Right lobe of liver (tissue), 6 donors: Measurements from ENCODE around the gene PTK7. TPM values are rescaled to one million over a fixed set of nuclear protein-coding genes. Genes with fewer than 3 reads are reported as not detected.

ENCODE experiments used
- ATAC-seq, 4 donors: fragments of 200-7000 bp; cut with Tn5 transposase; one replicate each; pipeline ENCODE4 v1.9.1; 2020; ENCODE audit warnings: mild to moderate bottlenecking in 4 of 4, moderate library complexity in 4 of 4
- DNase-seq, 3 donors: peaks; one replicate each; pipeline ENCODE4 v3.0.0-alpha.2; 2020
- H3K27ac ChIP-seq, 3 donors: fragments of 200-600 bp; one replicate each; pipeline ENCODE4 v1.8.0; 2022
- H3K27me3 ChIP-seq, 2 donors: fragments of 200-600 bp; one replicate each; pipeline ENCODE4 v1.8.0; 2022
- H3K36me3 ChIP-seq, 4 donors: fragments of 200-600 bp; sonication (generic) in 1 of 4; one replicate each; pipeline versions ENCODE4 v1.5.1 to v1.8.0; 2017 to 2022; ENCODE audit warnings: control low read depth in 1 of 4
- H3K4me1 ChIP-seq, 4 donors: fragments of 200-600 bp; sonication (generic) in 1 of 4; one replicate each; pipeline versions ENCODE4 v1.5.1 to v1.8.0; 2017 to 2022; ENCODE audit warnings: control low read depth in 1 of 4
- H3K4me3 ChIP-seq, 3 donors: fragments of 200-600 bp; one replicate each; pipeline ENCODE4 v1.8.0; 2022
- H3K9me3 ChIP-seq, 4 donors: fragments of 200-600 bp; sonication (generic) in 1 of 4; one replicate each; pipeline versions ENCODE4 v1.5.1 to v1.8.0; 2017 to 2022; ENCODE audit warnings: control low read depth in 1 of 4
- CTCF ChIP-seq, 4 donors: fragments of 200-600 bp in 3 of 4; fragments of 450-650 bp in 1 of 4; IDR thresholded peaks; one replicate each; pipeline versions ENCODE4 v1.5.1 to v1.8.0; 2016 to 2022; ENCODE audit warnings: antibody characterized with exemption in 4 of 4, mild to moderate bottlenecking in 2 of 4
- POLR2A ChIP-seq: fragments of 450-650 bp; IDR thresholded peaks from one replicate; pipeline ENCODE4 v1.6.1; 2017; ENCODE audit warnings: antibody characterized with exemption, mild to moderate bottlenecking
- WGBS: methylation state at CpG from one replicate; pipeline ENCODE4 v1.1.6; 2018; ENCODE audit warnings: low coverage, low lambda C conversion rate; ENCODE audit not compliant: insufficient coverage; ENCODE audit errors: missing lambda C conversion rate; 5-methylcytosine and 5-hydroxymethylcytosine counted together
- intact Hi-C, 2 donors: fragments of 100-400 bp; cut with DNase I; formaldehyde crosslinking; loops; one replicate each; pipeline versions ENCODE4 v1.11.2 to v1.14.1; 2022
- total RNA-seq, 6 experiments: library from RNA; depleted of rRNA in 2 of 6; stranded (reverse); fragments of >200 nt in 2 of 6; fragmentation: NEBNext Ultra II Directional in 3 of 6; extraction: Animal tissue kit (Norgen Biotek cat#: 25700) in 3 of 6; gene quantifications; one replicate each; pipeline versions ENCODE4 v1.1.0 to v1.2.4, GENCODE V29; 2016 to 2023
- donor health status: DM: no; HTN: yes; CAD: no.
- donor health status: DM: no; HTN: no; CAD: no.
- donor health status: DM: no; HTN: no; CAD: no.
- donor health status: DM: no; HTN: yes; CAD: no.
- donor health status: DM: no; HTN: yes; CAD: no.

PTK7 gene
- total RNA-seq, 6 experiments from 2014 or later: 0.55 to 1.8 (median 0.99) TPM

DNA sequence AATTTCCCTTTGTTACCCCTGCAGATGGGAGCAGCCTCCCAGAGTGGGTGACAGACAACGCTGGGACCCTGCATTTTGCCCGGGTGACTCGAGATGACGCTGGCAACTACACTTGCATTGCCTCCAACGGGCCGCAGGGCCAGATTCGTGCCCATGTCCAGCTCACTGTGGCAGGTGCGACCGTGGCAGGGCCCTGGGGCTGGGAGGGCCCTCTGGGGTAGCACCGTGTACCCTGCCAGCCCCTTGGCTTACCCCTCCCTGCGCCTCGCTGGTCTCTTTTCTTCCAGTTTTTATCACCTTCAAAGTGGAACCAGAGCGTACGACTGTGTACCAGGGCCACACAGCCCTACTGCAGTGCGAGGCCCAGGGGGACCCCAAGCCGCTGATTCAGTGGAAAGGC lies 65.5 kb downstream of the PTK7 start:
- WGBS: 67% methylated on average over 1 of the region's 16 CpGs
- ATAC-seq: no peak
- intact Hi-C loops: loop anchor here in 1 of 2 donors (10.0 kb wide), 1 partner anchor 237 kb away; no protein-coding TSS in a partner anchor

DNA sequence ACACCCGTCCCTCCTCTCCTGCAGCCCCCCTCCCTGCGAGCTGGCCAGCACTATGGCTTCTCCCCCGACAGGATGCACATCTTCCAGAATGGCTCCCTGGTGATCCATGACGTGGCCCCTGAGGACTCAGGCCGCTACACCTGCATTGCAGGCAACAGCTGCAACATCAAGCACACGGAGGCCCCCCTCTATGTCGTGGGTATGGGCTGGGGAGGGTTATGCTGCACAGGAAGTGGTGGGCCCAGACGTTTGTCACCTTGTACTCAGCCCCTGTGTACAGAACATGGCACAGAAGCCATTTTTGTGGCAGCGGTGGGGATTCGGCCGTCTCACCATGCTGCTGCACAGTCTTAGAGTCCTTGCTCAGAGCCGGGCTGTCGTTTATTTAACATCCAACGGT lies 66.0 kb downstream of the PTK7 start:
- ATAC-seq (no peak), DNase-seq (no peak)
- no peak for TF ChIP-seq CTCF (IDR thresholded peaks at IDR 0.05)
- no peak for TF ChIP-seq POLR2A
- H3K4me3 ChIP-seq: no peak overlapping the region
- intact Hi-C loops: loop anchor here in 1 of 2 donors (10.0 kb wide), 1 partner anchor 237 kb away; no protein-coding TSS in a partner anchor
- H3K4me1 ChIP-seq: peaks cover 0 to 6% (median 0%) of the 10 kb centered on the region in 4 donors
- H3K27me3 ChIP-seq: no peaks in the 10 kb centered on the region
- 84% methylated on average over 6 of the region's 14 CpGs for WGBS
- no peaks in the 10 kb centered on the region for H3K9me3 ChIP-seq
- no peak overlapping the region for H3K27ac ChIP-seq
- no peaks in the 10 kb centered on the region for H3K36me3 ChIP-seq

More for the DNA sequence above, 65.5 kb downstream of the PTK7 start:
- H3K4me3 ChIP-seq: no peak overlapping the region
- H3K27me3 ChIP-seq: no peaks in the 10 kb centered on the region
- H3K4me1 ChIP-seq: peaks cover 0 to 6% (median 0%) of the 10 kb centered on the region in 4 donors
- TF ChIP-seq CTCF (IDR thresholded peaks at IDR 0.05) (no peak), POLR2A (no peak)
- DNase-seq: no peak
- H3K9me3 ChIP-seq: no peaks in the 10 kb centered on the region
- no peak overlapping the region for H3K27ac ChIP-seq
- no peaks in the 10 kb centered on the region for H3K36me3 ChIP-seq

DNA sequence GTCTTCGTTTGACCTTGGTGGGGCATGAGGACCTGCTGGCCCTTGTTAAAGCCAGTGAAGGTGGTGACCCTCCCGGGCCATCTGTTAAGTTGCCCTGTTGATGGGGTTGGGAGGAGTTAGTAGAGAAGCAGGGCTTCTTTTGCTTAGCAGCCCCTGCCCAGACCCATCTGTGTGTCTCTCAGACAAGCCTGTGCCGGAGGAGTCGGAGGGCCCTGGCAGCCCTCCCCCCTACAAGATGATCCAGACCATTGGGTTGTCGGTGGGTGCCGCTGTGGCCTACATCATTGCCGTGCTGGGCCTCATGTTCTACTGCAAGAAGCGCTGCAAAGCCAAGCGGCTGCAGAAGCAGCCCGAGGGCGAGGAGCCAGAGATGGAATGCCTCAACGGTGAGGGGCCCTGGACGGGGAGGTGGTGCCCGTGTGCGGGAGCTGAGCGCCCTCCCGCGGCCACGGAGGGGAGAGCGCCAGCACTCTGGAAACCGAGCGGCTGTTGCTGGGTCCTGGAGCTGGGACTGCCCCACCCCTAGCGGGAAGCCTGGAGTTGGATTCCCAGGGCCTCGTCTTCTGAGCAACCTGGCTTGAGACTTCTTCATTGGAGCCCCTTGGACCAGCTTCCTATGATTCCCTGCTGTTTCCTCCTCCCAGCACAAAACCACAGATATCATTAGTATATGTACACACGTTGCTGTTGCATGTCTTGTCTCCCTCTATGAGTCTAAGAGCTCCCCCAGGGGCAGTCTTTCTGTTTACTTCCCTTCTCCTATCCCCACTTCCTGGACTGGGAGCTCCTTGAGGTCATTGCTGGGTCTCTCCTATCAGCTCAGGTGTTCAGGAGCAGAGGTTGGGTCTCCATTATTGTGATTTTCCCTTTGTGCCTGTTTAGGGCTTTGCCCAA lies 67.4 kb downstream of the PTK7 start:
- Histone ChIP-seq H3K27ac (no peak overlapping the region), H3K36me3 (no peaks in the 10 kb centered on the region), H3K9me3 (no peaks in the 10 kb centered on the region), H3K4me1 (peaks cover 0 to 6% (median 0%) of the 10 kb centered on the region in 4 donors), H3K4me3 (no peak overlapping the region), H3K27me3 (no peaks in the 10 kb centered on the region)
- intact Hi-C loops: loop anchor here in 1 of 2 donors (10.0 kb wide), 1 partner anchor 239 kb away; no protein-coding TSS in a partner anchor
- WGBS: 0% methylated on average over 11 of the region's 25 CpGs
- ATAC-seq (peak; percentile 95 to 99 (median 98)), DNase-seq (peak; percentile 70 to 78 (median 77))
- TF ChIP-seq POLR2A (no peak), CTCF (IDR thresholded peaks at IDR 0.05) (peak; percentile 81 to 96 (median 90))

- intact Hi-C loops: loop anchor here in 1 of 2 donors (10.0 kb wide), 1 partner anchor 240 kb away; no protein-coding TSS in a partner anchor
Observed at GRCh38 chr6:43144879-43145278, 68.8 kb downstream of the PTK7 start.

More at GRCh38 chr6:43144879-43145278, 68.8 kb downstream of the PTK7 start:
- Histone ChIP-seq H3K4me1 (peaks cover 0 to 13% (median 0%) of the 10 kb centered on the region in 4 donors), H3K27ac (no peak overlapping the region), H3K36me3 (no peaks in the 10 kb centered on the region), H3K9me3 (no peaks in the 10 kb centered on the region), H3K27me3 (no peaks in the 10 kb centered on the region), H3K4me3 (no peak overlapping the region)
- ATAC-seq (no peak), DNase-seq (no peak)
- no peak for TF ChIP-seq CTCF (IDR thresholded peaks at IDR 0.05)
- no peak for TF ChIP-seq POLR2A
- WGBS: 66% methylated on average over 6 of the region's 6 CpGs
